Calu3 (cell line): Measurements from ENCODE around the gene GNB1L. TPM values are rescaled to one million over a fixed set of nuclear protein-coding genes. Genes with fewer than 3 reads are reported as not detected.
"Not testable (repeated sequence)": the region's sequence is repeated elsewhere in the genome, so short reads cannot be mapped to it uniquely, and the experiment has no call there.

Experiments used
- BruUV-seq: library from RNA; stranded (reverse); fragments of 400-500 nt; replicated peaks from 2 replicates; lab custom pipeline; 2021; lab: Mats Ljungman, UMichigan
- CTCF ChIA-PET: fragments of 300-600 bp; sonication (Branson Sonifier 250); formaldehyde crosslinking; loops from one replicate; lab custom pipeline; 2022; ENCODE audit warnings: antibody characterized with exemption; lab: Charles Lee
- DNase-seq: peaks from one replicate; pipeline ENCODE4 v3.0.0; 2022
- H3K27ac Mint-ChIP-seq: one replicate; pipeline ENCODE4 v1.8.0; 2022; ENCODE audit warnings: mixed read lengths; ENCODE audit not compliant: unreplicated experiment
- H3K27me3 Mint-ChIP-seq: one replicate; pipeline ENCODE4 v1.8.0; 2022; ENCODE audit warnings: mixed read lengths; ENCODE audit not compliant: unreplicated experiment
- H3K36me3 Mint-ChIP-seq: one replicate; pipeline ENCODE4 v1.8.0; 2022; ENCODE audit warnings: mild to moderate bottlenecking, moderate library complexity, mixed read lengths; ENCODE audit not compliant: insufficient read depth, unreplicated experiment
- H3K4me1 Mint-ChIP-seq: one replicate; pipeline ENCODE4 v1.8.0; 2022; ENCODE audit warnings: mild to moderate bottlenecking, low read depth, mixed read lengths; ENCODE audit not compliant: unreplicated experiment
- H3K4me3 Mint-ChIP-seq: one replicate; pipeline ENCODE4 v1.8.0; 2022; ENCODE audit warnings: mild to moderate bottlenecking, low read depth, moderate library complexity, mixed read lengths; ENCODE audit not compliant: unreplicated experiment
- H3K9me3 Mint-ChIP-seq: one replicate; pipeline ENCODE4 v1.8.0; 2022; ENCODE audit warnings: low read depth, mixed read lengths; ENCODE audit not compliant: unreplicated experiment
- CTCF ChIP-seq: fragments of 200-600 bp; IDR thresholded peaks from one replicate; pipeline ENCODE4 v1.8.0; 2022; ENCODE audit warnings: antibody characterized with exemption; ENCODE audit not compliant: unreplicated experiment
- intact Hi-C: fragments of 100-400 bp; cut with micrococcal nuclease; formaldehyde crosslinking; loops from one replicate; pipeline ENCODE4 v1.10.0; 2022; ENCODE audit not compliant: unreplicated experiment
- total RNA-seq: library from RNA; stranded (reverse); gene quantifications from 2 replicates; pipeline ENCODE4 v1.2.3, GENCODE V29; 2022

Gene GNB1L
- total RNA-seq, 1 experiment from 2014 or later, result 13.0 TPM

GRCh38 chr22:19779685-19780268 lies 74.9 kb downstream of the GNB1L start:
- Mint-ChIP-seq H3K4me1 (peaks cover 10% of the 10 kb centered on the region), H3K36me3 (no peaks in the 10 kb centered on the region), H3K27me3 (peaks cover 4% of the 10 kb centered on the region), H3K9me3 (no peaks in the 10 kb centered on the region), H3K27ac (no peak overlapping the region), H3K4me3 (no peak overlapping the region)
- no peak for DNase-seq
- CTCF ChIA-PET, result no interaction called here
- intact Hi-C loops, result no loop called here
- no TSS peak for BruUV-seq
- no peak for TF ChIP-seq CTCF

GRCh38 chr22:19779011-19779421 lies 75.7 kb downstream of the GNB1L start:
- BruUV-seq, result no TSS peak

GRCh38 chr22:19777192-19777591 lies 77.5 kb downstream of the GNB1L start:
- H3K4me1 Mint-ChIP-seq, intact Hi-C loops, DNase-seq, H3K4me3 Mint-ChIP-seq, H3K27ac Mint-ChIP-seq, BruUV-seq, H3K36me3 Mint-ChIP-seq, CTCF ChIA-PET, H3K9me3 Mint-ChIP-seq: not testable (repeated sequence)
- peaks cover 30% of the 10 kb centered on the region for H3K27me3 Mint-ChIP-seq

More at GRCh38 chr22:19779011-19779421, 75.7 kb downstream of the GNB1L start:
- Mint-ChIP-seq H3K9me3 (no peaks in the 10 kb centered on the region), H3K4me3 (no peak overlapping the region), H3K4me1 (peaks cover 10% of the 10 kb centered on the region), H3K27me3 (peaks cover 11% of the 10 kb centered on the region), H3K27ac (no peak overlapping the region), H3K36me3 (no peaks in the 10 kb centered on the region)
- intact Hi-C loops, result no loop called here
- CTCF ChIA-PET, result no interaction called here
- DNase-seq, result no peak
- no peak for TF ChIP-seq CTCF

GRCh38 chr22:19776433-19777031 lies 78.1 kb downstream of the GNB1L start:
- H3K4me1 Mint-ChIP-seq, result peaks cover 10% of the 10 kb centered on the region
- H3K27ac Mint-ChIP-seq, result no peak overlapping the region
- CTCF ChIA-PET, result no interaction called here
- peaks cover 36% of the 10 kb centered on the region for H3K27me3 Mint-ChIP-seq
- H3K9me3 Mint-ChIP-seq, result no peaks in the 10 kb centered on the region
- no peak for DNase-seq
- no TSS peak for BruUV-seq
- H3K4me3 Mint-ChIP-seq, result no peak overlapping the region
- intact Hi-C loops, result no loop called here
- no peaks in the 10 kb centered on the region for H3K36me3 Mint-ChIP-seq
- no peak for TF ChIP-seq CTCF
